CMK (cell line): ENCODE measurements around the gene MYH11.

Source experiments
- DNase-seq: peaks from one replicate; pipeline ENCODE4 v3.0.0-alpha.2; 2010; ENCODE audit warnings: low read depth

MYH11 gene

DNA sequence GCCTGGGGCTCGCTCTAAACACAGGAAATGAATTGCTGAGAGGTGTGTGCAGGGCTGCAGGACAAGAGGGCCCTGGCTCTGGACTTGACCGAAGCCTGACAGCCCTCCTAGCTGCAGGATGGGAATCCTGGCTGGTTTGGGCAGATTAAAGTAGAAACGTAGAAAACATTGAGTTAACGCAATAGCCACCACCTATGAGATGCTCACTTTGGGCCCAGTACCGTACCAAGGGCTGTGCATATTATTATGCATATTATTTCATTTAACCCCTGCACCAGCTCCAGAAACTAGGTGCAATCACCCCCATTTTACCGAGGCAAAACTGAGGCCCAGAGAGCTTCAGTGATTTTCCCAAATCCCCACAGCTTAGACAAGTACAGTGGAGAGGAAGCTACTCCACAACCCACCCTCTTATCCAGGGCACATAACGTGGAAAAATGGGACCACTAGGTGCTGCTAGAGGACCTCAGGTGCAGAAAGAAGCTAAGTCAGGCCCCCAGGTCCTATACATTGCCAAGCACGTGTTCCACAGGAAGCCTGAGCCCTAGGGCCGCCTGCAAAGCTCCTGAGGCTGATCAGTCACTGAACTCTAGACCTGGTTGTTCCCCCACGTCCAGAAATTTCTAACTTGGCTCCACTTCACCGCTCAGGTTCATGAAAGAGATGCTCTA, 79.2 kb downstream of the MYH11 start:
- no peak for DNase-seq

DNA sequence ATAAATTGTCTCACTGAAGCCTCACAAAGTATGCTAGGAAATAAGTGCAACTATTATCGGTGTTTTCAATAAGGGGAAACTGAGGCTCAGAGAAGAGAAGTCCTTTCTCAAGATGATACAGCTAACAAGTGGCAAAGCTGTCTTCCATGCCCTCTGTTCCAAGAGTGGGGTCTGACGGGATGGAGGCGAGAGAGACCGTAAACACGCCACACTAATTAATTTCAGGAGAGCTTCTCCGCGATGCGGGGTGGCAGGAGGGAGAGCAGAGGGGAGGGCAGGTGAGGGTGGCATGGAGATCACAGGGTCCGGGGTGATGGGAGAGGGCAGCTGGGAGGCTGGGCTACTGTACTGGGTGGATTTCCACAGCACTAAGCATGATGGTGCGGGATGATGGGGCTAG, 80.3 kb downstream of the MYH11 start:
- no peak for DNase-seq

DNA sequence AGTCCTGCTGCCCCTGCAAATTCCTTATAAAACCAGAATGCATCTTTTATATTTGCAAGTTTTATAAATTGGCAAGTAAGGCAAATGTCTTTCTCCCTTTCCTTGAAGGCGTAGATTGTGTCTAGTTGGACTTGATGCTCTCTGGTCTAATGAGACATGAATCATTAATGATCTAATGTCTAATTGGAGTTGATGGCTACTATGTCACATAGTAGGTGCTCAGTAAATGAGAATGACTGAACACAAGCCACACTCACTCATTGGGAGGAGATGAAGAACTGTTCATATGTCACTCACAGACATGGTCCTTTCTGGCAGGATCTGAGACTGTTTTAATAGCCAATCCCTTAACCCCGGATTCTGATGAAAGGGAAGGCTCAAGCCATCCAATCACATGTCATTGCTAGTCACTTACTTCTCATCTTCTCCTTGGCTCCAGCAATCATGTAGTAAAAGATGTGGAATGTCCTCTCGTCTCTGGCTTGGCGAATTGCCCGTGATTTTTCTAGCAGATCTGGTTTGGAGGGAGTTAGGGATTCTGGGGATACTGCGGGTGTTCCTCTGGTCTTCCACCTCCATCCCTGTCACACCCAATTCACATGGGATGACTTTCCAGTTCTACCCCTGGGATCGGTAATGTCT, 81.0 kb downstream of the MYH11 start:
- DNase-seq: no peak

DNA sequence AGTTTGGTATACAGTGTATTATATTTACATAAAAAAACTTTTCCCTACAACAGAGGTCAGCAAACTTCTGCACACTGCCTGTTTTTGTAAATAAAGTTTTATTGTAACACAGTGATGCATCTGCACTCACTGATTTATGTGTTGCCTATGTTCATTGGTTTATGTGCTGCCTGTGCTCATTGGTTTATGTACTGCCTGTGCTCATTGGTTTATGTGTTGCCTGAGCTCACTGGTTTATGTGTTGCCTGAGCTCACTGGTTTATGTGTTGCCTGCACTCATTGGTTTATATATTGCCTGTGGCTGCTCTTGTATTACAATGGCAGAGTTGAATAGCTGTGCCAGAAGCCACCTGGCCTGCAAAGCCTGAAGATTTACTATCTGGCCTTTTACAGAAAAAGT, 81.6 kb downstream of the MYH11 start:
- DNase-seq: no peak

DNA sequence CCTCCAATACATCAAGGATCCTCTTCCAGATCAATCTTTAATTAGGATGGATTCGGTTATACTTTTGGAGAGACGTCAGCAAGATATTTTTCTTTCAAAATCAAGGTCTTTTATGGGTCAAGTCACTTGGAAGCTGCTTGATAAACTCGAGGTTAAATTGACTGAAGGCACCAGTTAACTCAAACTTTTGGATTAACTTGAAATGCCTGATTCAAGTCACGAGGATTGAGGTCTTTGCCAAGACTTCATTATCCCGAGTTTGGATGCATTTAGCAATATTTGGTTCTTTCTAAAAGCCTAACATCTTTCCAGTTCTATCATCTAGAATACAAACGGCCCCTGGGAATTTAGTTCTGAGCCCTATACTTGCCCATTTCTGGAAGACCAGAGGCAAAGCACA, 82.9 kb downstream of the MYH11 start:
- no peak for DNase-seq

DNA sequence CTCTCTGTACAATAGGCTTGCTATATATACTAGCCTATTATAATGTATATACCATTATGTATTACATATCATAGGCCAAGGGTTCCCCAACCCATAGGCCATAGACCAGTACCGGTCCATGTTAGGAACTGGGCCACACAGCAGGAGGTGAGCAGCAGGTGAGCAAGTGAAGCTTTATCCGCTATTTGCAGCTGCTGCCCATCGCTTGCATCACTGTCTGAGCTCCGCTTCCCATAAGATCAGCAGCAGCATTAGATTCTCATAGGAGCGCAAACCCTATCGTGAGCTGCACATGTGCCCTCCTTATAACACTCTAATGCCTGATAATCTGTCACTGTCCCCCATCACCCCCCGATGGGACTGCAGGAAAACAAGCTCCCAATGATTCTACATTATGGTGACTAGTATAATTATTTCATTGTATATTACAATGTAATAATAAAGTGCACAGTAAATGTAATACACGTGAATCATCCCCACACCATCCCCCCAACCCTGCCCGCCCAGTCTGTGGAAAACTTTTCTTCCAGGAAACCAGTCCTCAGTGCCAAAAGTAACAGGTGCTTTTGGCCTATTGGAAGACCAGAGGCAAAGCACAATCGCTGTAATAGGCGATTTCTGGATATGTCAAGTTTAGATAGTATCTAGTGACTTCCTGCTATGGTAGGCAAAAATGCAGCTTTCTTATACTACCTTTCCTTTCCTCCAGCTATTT, 84.1 kb downstream of the MYH11 start:
- no peak for DNase-seq

DNA sequence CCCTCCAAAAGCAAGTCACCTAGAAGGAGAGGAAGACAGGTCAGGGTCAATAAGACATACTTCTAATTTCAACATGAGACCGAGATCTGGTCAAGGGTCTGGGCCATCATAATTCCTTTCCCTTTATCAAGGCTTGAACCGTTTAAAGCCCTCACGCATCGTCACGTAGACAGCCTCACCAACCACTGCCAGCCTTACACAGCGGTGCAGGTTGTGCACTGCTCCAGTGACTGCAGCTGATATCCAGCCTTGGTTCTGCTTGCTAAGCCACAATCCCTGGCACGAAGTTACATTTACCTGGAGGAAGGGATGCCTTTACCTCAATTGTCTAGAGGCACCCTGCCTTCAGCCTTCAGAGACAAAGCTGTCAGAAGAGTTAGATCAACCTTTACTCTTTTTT, 85.1 kb downstream of the MYH11 start:
- DNase-seq: no peak

DNA sequence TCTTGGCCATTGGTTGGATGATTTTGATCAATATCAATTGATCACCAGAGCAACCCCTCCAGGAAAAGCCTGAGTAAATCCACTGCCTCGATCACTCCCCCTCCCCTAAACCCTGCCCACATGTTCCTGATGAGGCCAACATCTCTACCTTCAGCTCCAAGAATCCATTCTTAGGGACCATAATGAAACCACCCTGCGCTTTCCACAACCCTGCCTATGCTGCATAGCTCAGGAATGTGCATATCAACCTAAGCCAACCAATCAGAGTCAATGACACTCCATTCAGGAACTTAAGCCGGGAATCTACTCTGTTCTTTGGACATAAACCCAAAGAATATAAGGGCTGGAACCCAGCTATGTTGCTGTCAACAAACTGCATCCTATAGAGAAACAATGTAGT, 86.3 kb downstream of the MYH11 start:
- no peak for DNase-seq

DNA sequence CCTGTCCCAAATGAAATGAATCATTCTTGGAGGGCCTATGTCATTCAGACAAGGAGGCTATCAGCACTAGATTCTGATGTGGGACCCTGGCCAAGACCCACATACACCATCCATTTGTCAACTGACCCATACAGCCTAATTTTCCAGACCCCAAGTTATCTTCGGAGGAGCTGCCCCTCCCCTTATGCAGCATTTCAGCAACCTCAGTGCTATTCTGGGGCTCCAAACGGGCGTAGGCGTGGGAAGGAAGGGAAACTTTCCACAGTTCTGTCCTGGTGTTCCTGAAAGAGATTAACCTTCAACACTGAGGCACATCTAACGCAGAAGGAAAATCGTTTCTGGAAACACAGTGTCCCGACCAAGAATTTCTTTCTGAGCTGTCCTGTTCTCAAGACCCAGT, 86.7 kb downstream of the MYH11 start:
- no peak for DNase-seq

DNA sequence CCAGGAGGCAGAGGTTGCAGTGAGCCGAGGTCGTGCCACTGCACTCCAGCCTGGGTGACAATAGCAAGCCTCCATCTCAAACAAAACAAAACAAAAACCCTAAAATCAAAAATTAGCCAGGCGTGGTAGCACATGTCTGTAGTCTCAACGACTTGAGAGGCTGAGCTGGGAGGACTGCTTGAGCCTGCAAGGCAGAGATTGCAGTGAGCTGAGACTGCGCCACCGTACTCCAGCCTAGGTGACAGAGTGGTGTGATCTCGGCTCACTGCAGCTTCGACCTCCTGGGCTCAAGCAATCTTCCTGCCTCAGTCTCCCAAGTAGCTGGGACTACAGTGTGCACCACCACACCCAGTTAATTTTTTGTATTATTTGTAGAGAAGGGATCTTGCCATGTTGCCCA, 87.6 kb downstream of the MYH11 start:
- no peak for DNase-seq

DNA sequence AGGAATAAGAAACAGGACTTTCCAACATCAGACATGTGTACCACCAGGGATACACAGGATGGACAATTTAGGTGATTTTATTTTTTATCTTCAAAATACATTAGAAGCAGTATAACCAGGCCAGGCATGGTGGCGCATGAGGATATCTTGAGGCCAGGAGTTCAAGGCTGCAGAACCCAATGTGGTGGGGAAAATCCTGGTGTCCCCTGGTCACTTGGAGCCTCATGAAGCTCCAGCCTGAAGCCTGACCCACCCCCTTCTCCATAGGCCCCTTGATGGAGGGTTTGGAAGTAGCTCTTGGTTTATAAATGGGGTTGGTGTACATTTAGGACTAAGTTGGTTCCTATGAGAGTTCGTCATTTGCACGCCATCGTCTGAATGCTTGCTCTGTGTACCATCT, 88.6 kb downstream of the MYH11 start:
- no peak for DNase-seq

DNA sequence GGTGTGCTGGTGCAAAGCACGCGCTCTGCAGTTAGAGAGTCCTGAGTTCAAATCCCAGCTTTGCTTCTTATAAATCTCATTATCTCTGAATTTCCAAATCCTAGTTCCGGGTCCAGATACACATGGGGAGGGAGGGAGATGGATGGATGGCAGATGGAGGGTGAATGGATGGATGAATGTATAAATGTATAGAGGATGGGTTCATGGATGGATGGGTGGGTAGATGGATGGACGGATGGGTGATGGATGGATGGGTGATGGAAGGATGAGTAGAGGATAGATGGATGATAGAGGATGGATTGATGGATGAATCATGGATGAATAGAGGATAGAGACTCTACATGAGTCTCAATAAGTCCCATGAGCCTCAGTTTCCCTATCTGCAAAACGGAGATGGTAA, 89.9 kb downstream of the MYH11 start:
- DNase-seq: no peak

DNA sequence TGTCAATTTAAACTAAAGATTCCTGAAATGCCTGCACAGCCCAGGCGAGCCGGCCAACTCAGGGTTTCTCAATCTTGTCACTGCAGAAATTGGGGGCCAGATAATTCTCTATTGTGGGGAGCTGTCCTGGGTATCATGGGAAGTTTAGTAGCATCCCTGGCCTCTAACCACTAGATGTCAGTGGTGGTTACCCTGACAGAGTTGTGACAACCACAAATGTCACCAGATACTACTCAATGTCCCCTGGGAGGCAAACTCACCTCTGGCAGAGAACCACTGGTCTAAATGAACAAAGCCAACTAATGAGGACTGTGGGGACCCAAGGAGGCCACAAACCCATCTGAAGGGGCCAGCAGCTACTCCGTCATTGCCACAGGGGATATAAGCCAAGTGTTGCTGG, 90.9 kb downstream of the MYH11 start:
- no peak for DNase-seq

DNA sequence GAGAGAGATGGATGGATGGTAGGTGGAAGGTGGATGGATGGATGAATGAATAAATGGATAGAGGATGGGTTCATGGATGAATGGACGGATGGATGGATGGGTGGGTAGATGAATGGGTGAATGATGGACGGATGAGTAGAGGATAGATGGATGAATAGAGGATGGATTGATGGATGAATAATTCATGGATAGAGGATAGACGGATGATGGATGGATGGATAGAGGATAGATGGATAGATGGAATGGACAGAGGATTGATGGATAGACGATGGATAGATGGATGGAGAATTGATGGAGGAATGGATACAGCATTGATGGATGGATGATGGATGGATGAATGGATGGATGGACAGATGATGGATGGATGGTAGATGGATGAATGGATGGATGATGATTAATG, 91.7 kb downstream of the MYH11 start:
- DNase-seq: no peak

DNA sequence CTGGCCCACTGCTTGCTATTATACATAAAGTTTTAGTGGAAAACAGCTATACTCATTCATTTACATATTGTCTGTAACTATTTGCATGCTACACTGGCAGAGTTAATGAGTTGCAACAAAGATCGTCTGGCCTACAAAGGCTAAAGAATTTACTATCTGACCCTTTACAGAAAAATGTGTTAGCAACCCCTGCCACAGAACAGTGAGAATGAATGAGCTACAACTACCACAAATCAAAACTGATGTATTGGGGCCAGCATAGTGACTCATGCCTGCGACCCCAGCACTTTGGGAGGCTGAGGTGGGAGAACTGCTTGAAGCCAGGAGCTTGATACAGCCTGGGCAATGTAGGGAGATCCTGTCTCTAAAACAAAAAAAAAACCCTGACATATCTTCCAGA, 92.7 kb downstream of the MYH11 start:
- no peak for DNase-seq

DNA sequence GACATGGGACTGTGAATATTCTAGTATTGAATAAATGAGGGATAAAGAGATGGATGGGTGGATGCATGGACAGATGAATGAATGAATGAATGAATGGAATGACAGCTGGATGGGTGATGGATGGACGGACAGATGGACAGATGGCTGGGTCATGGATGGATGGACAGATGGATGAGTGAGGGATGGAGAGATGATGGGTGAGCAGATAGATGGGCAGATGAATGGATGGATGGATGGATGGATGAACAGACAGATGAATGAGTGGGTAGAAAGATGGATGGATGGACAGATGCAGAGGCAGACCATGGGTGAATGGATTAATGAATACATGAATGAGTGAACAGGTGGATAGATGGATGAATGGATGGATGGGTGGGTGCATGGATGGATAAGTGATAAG, 96.7 kb downstream of the MYH11 start:
- no peak for DNase-seq

DNA sequence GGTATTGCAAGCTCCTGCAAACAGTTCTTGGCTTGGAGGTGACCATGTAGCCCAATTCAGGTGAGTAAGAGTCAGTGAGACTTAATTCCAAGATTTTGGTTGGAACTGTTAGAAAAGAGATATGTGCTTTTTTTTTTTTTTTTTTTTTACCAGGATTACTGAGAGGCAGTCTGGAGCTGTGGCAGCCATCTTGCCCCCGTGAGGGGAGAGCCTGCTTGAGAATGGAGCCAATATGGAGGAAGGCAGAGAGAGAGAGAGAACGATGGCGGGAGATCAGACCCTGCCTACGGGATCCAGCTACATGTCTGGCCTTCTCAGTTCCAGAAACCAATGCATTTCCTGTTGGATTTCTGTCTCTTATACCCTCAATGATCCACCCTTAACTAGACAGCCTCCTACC, 97.8 kb downstream of the MYH11 start:
- DNase-seq: no peak

DNA sequence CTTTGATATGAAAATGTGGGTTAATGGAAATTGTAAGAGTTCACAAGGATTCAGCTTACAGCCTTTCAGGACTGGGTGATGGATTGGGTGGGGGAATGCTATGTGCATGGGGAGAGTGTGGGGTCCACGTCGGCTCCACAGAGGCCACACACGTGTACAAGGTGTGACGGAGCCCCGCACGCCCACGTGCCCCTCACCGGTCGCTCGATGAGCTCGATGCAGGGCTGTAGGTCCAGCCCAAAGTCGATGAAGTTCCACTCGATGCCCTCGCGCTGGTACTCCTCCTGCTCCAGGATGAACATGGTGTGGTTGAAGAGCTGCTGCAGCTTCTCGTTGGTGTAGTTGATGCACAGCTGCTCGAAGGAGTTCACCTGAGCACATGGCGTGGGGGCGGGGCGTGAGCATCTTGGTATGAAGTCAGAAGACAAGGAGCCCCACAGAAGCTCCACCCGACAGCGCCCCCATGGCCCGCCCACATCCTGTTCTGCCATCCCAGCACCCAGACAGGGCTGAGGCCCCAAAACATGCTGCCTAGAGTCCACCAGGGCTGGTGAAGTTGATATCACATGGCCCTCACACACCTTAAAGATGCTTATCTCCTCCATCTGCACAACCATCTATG, 99.1 kb downstream of the MYH11 start:
- no peak for DNase-seq

DNA sequence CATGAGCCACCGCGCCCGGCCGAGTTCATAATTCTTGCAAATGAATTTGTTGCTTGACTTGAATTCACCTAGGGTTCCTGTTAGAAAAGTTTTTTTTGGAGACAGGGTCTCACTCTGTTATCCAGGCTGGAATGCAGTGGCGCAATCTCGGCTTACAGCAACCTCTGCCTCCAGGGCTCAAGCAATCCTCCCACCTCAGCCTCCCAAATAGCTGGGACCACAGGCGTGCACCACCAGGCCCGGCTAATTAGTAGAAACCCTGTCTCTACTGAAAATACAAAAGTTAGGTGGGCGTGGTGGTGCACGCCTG, 99.8 kb downstream of the MYH11 start:
- DNase-seq: no peak

DNA sequence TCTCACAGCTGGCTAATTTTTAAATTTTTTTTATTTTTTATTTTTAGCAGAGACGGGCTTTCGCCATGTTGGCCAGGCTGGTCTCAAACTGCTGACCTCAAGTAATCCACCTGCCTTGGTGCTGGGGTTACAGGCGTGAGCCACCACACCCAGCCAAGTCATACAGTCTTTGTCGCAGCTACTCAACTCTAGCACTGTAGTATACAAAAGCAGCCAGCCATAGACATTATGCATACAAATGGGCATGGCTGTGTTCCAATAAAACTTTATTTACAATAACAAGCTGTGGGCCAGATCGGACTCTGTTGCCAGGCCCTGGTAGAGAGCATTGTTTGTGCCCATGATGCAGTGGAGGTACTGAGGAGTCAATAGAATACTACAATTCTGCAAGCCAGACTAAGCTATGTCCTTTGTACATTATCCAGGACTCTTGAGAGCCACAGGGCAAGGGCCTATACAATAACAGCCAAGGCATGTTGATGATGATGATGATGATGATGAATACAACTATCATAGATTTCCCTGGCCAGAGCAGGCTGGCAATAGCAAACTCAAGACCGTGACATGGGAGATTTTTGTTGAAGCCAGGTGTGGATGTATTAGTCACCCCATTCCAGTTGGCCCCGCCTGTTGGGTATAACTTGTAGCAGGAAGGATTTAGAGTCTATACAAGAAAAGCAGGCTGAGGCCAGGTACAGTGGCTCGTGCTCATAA, 101.8 kb downstream of the MYH11 start:
- no peak for DNase-seq

DNA sequence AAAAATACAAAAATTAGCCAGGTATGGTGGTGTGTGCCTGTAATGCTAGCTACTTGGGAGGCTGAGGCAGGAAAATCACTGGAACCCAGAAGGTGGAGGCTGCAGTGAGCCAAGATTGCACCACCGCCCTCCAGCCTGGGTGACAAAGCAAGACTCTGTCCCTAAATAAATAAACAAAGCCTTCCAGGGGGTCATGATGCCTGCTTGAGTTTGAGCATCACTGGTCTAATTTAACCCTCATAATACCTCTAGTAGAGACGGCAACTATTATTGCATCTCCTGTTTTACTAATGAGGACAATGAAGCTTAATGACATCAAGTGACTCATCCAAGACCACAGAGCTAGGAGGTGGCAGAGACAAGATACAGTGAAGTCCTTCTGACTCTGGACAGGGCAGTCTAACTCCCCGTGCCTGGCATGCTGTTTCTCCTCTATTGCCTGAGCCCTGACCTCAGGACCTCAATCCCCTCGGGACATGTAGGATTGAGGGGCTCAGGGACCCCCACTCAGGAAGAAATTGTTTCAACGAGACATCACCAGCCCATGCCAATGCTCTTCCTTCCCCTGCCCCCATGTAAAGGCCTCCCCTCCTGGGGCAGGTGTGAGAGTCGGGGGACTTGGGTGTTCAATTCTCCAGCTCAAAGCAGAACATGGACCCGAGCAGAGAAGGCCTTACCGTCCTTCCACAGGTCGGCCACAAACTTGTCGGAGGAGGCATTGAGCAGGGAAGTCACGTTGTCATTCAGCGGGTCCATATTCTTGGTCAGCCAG, 103.9 kb downstream of the MYH11 start:
- no peak for DNase-seq

DNA sequence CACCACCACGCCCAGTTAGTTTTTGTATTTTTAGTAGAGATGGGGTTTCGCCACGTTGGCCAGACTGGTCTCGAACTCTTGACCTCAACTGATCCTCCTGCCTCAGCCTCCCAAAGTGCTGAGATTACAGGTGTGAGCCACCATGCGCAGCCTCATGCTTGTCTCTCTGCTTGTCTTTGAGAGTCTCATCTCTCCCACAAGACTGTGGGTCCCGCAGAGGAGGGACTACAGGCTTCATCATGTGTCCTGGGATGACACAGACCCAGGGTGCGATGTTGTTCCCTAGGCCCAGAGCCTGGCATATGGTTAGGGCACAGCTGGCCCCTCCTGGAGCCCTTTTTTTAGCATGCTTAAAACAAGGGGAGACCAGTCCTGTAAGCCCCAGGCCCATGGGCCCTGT, 104.9 kb downstream of the MYH11 start:
- DNase-seq: no peak
